GM06990 (cell line): ENCODE measurements around the gene MEX3C.

Experiments
- DNase-seq: peaks from one replicate; pipeline ENCODE4 v3.0.0-alpha.2; 2011; ENCODE audit not compliant: insufficient read length; ENCODE audit errors: extremely low read depth
- H3K27me3 ChIP-seq: replicated peaks from 2 replicates; pipeline ENCODE4 v1.6.0; 2011; ENCODE audit warnings: low read length; ENCODE audit not compliant: control insufficient read depth, insufficient read depth
- H3K36me3 ChIP-seq: 2 replicates; pipeline ENCODE4 v1.5.1; 2011; ENCODE audit warnings: low read length; ENCODE audit not compliant: control insufficient read depth, insufficient read depth
- H3K4me3 ChIP-seq: replicated peaks from 2 replicates; pipeline ENCODE4 v1.5.1; 2011; ENCODE audit warnings: low read depth, mild to moderate bottlenecking, control low read depth, low read length
- TF ChIP-seq, protein P1 (sequence below): IDR thresholded peaks from 2 replicates; pipeline ENCODE4 v1.5.1; 2011; ENCODE audit warnings: low read length, control low read depth, mild to moderate bottlenecking, inconsistent platforms; ENCODE audit not compliant: insufficient read depth, poor library complexity, severe bottlenecking

The MEX3C gene

GRCh38 chr18:51138936-51139335 is 58.5 kb downstream of the MEX3C start:
- DNase-seq: no peak
- TF ChIP-seq, protein P1, sequence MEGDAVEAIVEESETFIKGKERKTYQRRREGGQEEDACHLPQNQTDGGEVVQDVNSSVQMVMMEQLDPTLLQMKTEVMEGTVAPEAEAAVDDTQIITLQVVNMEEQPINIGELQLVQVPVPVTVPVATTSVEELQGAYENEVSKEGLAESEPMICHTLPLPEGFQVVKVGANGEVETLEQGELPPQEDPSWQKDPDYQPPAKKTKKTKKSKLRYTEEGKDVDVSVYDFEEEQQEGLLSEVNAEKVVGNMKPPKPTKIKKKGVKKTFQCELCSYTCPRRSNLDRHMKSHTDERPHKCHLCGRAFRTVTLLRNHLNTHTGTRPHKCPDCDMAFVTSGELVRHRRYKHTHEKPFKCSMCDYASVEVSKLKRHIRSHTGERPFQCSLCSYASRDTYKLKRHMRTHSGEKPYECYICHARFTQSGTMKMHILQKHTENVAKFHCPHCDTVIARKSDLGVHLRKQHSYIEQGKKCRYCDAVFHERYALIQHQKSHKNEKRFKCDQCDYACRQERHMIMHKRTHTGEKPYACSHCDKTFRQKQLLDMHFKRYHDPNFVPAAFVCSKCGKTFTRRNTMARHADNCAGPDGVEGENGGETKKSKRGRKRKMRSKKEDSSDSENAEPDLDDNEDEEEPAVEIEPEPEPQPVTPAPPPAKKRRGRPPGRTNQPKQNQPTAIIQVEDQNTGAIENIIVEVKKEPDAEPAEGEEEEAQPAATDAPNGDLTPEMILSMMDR: no peak
- Histone ChIP-seq H3K27me3 (no peaks in the 10 kb centered on the region), H3K4me3 (no peak overlapping the region), H3K36me3 (no peaks in the 10 kb centered on the region)

GRCh38 chr18:51137891-51138290 is 59.6 kb downstream of the MEX3C start:
- Histone ChIP-seq H3K27me3 (no peaks in the 10 kb centered on the region), H3K4me3 (no peak overlapping the region), H3K36me3 (no peaks in the 10 kb centered on the region)
- no peak for DNase-seq
- TF ChIP-seq, protein P1: no peak

DNA sequence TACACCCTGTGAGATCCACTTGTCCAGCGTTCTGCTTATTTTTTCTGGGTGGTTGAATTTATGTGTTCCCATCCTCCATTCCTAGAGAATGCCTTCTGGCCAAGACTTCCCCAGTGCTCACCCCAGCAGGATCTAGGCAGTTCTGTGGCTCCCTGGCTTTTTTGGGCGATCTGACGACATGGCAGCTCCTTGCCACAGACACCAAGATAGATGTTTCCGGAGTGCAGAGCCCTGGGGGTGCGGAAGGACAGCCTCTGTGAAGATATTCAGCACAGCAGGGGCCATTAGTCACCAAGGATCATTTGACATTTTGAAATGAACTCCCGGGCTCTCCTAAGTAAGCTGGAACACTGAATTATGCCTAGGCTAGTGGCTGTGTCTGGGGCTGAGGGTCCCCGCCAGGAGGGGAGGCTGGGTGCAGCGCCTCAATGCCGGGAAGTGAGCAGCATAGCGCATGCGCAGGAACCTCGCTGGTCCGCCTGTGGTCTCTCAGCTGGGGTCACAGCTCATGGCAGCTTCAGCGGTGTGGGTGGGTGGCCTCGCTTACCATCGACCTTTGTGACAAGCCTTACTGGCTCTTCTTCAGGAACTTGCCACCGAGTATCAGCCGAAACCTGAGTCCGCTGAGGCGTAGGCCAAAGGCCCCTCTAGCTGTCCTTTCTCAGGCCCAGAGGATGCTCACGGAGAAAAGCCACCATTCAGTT is 60.3 kb downstream of the MEX3C start:
- H3K36me3 ChIP-seq: no peaks in the 10 kb centered on the region
- no peak for DNase-seq
- TF ChIP-seq, protein P1: no peak

GRCh38 chr18:51135795-51136194 is 61.7 kb downstream of the MEX3C start:
- Histone ChIP-seq H3K27me3 (no peaks in the 10 kb centered on the region), H3K36me3 (no peaks in the 10 kb centered on the region), H3K4me3 (no peak overlapping the region)
- TF ChIP-seq, protein P1: peak; percentile 57
- DNase-seq: no peak

More for the DNA sequence above, 60.3 kb downstream of the MEX3C start:
- Histone ChIP-seq H3K4me3 (no peak overlapping the region), H3K27me3 (no peaks in the 10 kb centered on the region)

DNA sequence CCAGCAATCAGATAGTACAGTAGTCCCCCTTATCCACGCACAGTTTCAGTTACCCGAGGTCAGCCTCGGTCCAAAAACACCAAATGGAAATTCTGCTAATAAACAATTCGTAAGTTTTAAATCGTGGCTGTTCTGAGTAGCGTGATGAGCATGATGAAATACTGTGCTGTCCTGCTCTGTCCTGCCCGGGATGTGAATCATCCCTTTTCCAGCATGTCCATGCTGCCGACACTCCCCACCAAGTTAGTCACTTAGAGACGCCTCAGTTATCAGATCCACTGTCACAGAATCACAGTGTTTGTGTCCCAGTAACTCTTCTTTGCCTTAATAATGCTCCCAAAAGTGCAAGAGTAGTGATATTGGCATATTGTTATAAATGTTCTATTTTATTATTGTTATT is 62.1 kb downstream of the MEX3C start:
- TF ChIP-seq, protein P1: no peak
- Histone ChIP-seq H3K4me3 (no peak overlapping the region), H3K27me3 (no peaks in the 10 kb centered on the region), H3K36me3 (no peaks in the 10 kb centered on the region)
- no peak for DNase-seq

GRCh38 chr18:51134721-51135120 is 62.8 kb downstream of the MEX3C start:
- DNase-seq: no peak
- Histone ChIP-seq H3K27me3 (no peaks in the 10 kb centered on the region), H3K4me3 (no peak overlapping the region), H3K36me3 (no peaks in the 10 kb centered on the region)
- TF ChIP-seq, protein P1: no peak
